GM11168 (cell line): ENCODE data around the gene GIT2.
"Not testable (repeated sequence)": the region's sequence is repeated elsewhere in the genome, so short reads cannot be mapped to it uniquely, and the experiment has no call there.

Experiments used
- in situ Hi-C: fragments of 300-500 bp; cut with MboI; formaldehyde crosslinking; loops from one replicate; pipeline ENCODE4 v1.12.0; 2022; ENCODE audit warnings: low sequenced_read_pairs; ENCODE audit not compliant: unreplicated experiment

GIT2 gene

DNA sequence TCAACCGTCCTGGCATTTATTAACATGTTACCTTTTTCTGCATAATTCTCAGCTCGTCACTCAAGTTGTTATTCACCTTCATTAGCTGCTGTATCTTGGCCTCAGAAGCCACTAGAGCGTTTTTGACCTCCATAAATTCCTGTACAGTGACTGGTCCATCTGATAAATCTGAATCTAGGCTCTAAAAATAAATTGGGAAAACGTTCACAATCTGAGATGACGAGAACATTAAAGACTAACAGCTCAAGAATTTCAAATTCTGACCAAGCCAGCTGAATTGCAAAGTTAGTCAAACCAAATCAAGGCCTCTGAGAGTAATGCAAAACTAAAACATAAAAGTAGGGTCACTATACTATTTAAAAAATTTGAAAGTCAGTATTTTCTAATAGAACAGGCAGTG is 45.0 kb downstream of the GIT2 start:
- in situ Hi-C loops, result no loop called here

DNA sequence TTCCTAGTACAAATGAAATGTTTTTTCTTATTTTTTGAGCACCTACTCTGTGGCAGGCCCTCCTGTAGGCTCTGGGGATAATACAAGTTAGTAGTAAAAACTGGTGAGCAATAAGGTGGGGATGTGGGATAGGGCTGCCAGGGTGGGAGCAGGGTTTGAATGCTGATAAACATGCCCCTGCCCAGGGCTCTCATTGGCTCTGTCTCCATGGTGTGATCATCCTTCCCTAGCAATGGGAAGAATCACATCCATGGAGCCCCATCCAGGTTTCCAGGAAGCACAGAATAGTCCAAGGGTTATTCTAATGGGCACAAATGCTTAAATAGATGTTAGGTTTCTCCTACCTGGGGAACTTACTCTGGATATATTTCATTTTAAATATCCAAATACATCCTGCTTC is 45.5 kb downstream of the GIT2 start:
- in situ Hi-C loops, result no loop called here

DNA sequence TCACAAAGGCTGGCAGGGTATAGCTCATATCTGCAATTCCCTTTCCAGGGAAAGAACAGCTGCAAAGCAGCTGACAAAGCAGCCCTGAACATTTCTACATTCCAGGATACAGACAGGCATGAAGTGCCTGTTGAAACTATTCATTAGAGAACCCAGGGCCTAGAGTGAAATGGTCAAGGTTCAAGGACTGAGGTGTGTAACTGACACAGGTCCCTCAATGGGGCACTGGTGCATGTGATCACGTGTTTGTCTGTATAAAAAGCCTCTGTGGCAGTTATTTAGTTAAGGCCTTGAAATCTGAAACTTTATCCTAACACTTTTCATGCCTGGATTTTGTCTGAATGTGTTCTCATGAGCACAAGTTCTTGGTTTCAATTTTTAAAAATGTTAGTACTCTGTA is 47.1 kb downstream of the GIT2 start:
- in situ Hi-C loops, result no loop called here

DNA sequence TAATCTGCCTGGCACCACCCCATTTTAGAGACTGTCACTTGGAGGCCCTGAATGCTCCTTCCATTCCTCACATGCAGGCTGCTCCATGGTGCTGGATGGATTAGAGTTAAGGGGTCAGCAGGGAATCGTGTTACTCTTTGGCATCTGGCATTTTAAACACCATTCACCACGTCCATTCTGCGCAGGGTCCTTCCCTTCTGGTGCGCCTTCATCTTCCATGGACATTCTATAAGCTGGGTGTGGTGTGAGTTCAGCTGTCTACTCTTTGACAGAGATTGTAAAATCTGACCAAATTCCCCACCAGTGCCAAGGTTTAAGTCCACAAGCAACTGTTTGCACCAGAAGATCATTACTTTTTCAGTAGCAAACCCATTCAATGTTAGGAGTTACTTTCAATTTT is 47.8 kb downstream of the GIT2 start:
- in situ Hi-C loops, result no loop called here

DNA sequence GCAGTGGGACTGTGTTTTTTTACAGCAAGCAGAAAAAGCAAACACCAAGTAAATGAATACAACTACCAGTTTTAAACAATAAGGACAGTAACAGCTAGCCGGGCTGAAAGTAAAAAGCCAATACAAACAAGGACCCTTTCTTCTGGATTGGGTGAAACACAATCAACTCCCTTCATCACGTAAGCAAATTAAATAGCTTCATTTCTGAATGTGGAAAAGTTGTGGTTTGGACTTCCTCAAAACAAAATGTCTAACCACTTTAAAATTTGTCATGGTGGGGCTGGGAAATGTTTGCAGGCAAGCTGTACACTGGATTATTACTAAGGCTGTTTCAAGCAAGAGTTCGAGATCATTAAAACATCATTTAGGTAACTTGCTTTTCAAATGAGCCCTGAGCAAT is 48.6 kb downstream of the GIT2 start:
- in situ Hi-C loops, result no loop called here

DNA sequence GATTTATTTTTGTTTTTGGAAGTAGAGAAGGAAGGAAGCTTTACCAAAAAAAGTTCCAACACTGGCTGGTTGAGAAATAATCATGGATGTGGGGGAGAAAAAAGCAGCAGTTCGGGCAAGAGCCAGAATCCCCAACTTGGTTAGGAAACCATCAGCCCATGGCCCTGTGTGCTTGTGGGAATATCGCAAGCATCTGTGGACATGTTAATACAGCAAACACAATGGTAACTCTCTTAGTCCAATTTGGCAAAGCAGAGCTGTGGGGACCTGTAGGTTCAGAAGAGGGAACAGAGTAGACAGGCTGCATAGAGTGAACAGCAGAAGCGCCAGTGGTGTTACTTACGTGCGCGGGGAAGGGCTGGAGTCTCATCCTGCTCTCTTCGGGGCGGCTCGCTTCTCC is 49.3 kb downstream of the GIT2 start:
- in situ Hi-C loops, result no loop called here

DNA sequence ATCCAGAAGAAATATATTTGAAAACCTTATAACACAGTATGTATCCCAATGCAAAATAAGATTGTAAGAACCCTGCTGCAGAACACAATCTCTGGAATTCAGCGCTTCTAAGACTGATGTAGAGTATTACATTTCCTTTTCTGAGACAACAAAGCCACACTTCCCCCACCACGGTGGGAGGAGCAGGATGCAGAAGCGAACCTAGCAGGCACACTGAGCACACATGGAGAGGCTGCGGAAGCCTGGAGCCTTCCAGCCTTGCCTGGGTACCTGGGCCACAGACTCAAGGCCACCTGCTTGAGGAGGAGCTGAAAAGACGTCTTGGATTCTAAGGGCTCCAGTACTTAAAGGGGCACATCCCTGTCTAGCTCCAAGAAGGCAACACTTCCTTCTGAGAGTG is 49.7 kb downstream of the GIT2 start:
- in situ Hi-C loops, result no loop called here

DNA sequence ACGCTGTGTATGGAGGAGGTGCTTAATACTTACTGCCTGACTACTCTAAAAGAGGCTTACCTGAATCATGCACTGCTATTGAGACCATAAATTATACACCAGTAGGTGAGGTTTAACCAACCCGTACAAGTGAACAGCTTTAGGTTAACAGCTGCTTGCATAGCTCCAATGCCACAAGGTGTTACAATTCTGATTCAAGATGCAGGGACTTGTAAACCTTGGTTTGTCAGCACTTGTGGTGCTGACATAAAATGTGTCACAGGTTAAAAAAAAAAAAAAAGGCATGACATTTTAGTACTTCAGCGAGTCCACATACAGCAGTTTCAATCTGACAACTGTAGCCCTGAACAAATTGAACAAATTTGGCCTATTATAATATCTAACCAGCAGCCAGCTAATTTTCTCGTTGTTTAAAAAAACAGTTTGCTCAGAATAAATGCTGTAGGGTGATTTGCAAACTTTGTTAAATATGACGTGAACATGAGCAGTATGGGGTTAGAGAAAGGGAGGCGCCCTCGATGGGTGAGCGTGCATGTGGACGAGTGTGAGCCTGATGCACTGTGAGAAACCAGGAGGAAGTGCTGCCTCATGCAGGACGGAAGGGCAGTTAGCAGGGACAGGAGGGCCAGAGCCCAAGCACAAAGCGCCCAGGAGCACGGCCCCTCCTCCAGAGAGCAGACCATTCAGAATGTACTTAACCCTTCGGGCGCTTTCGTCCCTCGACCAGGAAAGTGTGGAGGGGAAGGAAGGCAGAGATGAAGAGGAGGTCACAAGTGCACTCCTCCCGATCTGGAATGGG is 51.4 kb downstream of the GIT2 start:
- in situ Hi-C loops, result no loop called here

DNA sequence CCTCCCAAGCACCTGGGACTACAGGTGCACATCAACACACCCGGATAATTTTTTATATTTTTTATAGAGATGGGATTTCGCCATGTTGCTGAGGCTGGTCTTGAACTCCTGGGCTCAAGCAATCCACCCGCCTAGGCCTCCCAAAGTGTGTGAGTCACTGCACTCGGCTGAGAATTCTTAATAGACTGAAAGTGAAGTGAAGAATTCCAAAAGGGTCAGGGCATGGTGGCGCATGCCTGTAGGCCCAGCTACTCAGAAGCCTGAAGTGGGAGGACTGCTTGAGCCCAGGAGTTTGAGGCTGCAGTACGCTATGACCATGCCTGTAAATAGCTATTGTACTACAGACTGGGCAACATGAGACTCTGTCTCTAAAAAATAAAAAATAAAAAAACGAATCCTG is 52.4 kb downstream of the GIT2 start:
- in situ Hi-C loops, result no loop called here

DNA sequence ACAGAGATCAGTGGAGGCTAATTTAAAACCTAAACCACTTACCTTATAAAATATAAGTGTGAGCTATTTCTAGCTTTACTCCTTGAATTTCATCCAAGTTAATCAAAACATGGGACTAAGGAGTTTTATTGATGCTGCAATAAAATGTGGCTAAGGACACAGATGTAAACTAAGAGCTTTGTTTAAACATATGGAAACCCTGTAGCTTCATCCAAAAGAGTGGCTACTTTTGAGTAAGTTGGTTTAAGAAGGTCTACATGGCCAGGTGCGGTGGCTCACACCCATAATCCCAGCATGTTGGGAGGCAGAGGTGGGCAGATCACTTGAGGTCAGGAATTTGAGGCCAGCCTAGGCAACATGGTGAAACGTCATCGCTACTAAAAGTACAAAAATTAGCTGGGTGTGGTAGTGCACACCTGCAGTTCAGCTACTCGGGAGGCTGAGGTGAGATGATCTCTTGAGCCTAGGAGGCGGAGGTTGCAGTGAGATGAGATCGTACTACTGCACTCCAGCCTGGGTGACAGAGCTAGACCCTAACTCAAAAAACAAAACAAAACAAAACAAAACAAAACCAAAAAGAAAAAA is 55.7 kb downstream of the GIT2 start:
- in situ Hi-C loops, result no loop called here

DNA sequence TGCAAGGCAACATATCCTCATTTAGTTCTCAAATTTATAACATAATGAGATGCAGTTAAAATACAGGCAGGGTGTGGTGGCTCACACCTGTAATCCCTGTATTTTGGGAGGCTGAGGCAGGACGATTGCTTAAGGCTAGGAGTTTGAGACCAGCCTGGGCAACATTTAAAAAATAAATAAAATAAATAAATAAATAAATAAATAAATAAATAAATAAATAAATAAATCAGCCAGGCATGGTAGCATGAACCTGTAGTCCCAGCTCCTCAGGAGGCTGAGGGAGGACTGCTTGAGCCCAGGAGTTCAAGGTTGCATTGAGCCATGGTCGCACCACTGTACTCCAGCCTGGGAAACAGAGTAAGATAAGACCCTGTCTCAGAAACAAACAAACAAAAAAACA is 56.7 kb downstream of the GIT2 start:
- in situ Hi-C loops, result no loop called here

DNA sequence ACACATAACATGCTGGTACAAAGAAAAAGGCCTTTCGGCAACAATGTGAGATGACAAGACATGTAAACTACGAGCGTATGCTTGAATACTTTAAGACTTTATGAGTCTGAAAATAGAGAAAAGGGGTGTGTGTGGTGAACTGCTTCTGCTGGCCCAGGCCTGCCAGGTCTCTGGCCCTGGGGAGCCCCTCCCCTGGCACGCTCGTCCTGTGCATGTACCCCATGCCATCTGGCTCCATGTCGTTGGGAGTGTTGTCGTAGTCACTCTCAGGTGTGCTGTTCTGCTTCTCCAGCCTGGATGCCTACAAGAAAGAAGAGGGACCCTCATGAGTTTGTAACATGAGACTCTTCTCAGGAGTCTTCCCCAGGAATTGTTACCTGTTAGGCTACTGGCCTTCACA is 57.2 kb downstream of the GIT2 start:
- in situ Hi-C loops, result no loop called here

DNA sequence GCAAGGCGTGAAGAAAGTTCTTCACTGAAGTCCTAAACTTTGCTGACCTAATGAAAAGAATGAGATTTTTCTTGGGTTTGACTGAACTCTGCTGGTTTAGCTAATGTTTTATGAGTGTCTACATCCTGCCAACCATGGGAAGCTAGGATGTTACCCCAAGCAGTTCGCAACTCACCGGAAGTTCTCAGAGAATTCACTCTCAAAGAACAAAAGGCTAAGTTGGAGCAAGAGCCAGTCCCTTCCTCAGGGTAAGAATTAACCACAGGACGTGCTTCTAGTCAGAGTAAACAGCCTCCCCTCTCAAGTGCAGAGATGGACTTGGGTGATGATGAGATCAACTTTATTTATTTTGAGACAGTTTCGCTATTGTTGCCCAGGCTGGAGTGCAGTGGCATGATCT is 58.8 kb downstream of the GIT2 start:
- in situ Hi-C loops, result no loop called here

DNA sequence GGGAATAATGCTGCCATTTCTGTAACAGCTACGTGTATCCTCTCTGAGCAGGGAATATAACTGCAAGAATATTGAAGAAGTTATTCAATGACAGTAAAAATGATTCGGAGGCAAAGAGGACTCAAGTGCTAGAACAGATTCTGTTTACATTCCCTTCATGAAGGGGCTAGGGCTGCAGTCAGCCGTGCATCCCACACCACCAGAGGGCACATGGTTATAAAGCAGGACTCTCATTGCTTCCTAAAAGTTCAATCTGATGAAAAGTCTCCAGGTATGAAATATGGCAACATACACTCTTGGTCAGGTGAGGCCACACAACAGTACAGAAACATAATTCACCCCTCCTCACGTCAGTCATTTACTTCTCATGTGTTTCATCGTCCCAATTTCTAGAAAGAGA is 62.1 kb downstream of the GIT2 start:
- in situ Hi-C loops, result no loop called here

DNA sequence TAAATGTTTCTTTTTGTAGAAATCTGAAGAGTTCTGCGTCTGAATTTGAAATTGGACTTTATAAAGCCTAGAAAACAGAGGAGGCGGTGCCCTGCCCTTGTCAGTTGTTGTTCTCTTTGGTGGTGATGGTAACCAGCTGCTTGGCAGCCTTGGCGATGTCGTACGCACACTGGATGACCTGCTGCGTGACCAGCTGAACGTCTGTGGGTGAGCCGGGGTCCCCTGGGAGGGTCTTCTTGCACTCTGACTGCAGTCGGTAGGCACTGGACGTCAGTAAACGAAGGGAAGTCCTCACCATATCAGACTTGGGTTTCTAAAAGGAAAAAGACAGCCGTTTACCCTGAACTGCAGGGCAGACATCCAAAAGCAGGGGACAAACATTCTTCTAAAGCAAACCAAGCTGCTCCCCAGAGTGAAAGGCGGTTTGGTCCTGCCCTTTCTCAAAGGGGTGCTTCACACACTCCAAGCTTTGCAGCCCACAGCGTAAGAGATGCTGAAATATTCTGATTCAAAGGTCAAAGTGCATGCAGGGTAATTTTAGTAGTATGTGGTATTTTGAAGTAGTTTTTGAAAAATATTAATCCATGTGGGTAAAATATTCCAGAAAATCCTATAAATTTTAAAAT is 63.2 kb downstream of the GIT2 start:
- in situ Hi-C loops, result no loop called here

DNA sequence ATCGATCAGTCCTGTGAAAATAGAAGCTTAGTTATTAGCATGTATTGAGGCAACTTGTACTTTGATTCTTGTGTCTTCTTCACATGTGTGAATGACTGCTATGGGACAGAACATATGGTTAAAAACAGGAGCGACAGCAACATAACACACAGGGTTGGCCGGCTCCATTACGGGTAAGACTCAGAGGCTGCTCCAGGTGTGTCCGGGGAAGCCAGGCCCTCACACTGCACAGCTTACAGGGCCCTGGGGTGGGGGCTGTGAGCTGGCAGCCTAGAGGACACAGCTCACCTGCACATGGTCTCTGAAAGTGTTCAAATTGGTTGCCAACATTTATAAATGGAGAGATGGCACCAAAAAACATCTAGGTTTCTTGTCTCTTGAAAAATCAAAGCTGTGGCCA is 65.0 kb downstream of the GIT2 start:
- in situ Hi-C loops, result no loop called here

DNA sequence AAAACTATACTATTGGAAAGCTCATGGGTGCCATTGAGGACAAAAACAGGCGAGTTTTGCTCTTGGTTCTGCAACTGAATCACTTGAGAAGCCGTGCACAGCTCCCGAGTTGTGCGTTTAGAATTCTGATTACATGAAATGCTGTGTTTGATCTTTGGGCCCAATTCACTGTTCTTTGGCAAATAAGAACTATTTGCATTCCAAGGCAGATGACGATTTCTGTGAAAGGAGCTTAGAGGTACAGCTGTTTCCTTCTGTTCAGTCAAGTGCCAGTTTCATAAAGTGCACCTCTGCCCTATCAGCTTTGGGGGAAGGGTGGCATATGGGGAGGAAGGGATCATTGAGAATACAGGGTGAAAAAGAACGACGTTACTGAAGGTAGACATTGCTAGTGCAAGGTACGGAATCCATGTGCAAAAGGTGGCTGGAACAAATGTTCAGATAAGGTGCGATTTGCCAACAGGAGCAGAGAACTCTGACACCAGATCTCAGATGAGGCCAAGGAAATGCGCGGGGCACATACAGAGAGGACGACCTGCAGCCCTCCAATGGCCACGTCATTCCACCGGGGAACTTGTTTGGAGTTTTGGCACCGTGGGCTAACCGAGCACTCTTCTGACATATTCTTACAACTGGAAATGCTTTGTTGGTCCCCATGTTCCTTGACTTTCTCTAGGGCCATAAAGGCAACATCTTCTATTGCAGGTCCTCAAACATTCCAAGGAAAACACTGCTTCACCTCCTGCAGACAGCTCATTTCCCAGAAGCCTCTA is 66.0 kb downstream of the GIT2 start:
- in situ Hi-C loops, result no loop called here

DNA sequence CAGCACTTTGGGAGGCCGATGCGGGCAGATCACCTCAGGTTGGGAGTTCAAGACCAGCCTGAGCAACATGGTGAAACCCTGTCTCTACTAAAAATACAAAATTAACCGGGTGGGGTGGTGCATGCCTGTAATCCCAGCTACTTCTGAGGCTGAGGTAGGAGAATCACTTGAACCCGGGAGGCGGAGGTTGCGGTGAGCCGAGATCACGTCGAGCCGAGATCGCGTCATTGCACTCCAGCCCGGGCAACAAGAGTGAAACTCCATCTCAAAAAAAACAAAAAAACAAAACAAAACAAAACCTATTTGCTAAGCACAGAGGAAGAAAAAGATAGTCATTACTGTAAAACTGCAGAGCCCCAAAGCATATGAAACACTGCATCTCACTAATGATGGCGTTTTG is 66.8 kb downstream of the GIT2 start:
- in situ Hi-C loops, result not testable (repeated sequence)

DNA sequence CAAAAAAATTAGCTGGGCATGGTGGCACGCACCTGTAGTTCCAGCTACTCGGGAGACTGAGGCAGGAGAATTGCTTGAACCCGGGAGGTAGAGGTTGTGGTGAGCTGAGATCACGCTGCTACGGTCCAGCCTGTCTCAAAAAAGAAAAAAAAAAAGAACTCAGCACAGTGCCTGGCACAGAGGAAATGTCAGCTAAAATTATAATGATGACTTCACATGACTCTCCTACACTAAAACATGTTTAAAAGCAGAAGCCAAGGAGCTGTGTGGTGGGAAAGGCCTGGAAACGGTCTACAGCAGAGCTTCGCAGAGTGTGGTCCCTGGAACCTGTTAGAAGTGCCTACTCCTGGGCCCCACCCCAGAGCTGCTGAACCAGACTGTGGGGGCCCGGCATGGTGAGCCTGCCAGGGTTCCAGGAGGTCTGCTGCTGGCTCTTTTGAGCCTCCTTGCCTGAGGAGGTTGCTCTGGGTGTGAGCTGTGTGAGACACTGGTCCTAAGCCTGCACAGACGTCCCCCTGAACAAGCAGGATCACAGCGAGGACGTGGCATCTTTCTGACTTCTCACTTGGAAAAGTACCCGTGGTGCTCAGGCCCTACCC is 68.0 kb downstream of the GIT2 start:
- in situ Hi-C loops, result no loop called here

DNA sequence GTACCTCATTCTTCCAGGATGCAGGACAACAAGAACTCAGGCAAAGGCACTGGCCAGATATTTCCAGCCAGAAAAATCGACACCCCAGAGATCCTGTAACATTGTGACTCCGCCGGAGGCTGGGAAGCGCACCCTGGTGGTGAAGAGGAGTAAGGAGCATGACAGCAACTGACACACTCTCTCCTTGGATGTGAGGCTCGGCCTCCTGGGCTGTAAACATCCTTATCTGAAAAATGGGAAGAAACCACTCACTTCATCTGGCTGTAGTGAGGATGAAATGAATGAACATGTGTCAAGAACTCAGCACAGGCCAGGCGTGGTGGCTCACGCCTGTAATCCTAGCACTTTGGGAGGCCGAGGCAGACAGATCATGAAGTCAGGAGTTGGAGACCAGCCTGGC is 68.5 kb downstream of the GIT2 start:
- in situ Hi-C loops, result no loop called here
